Peyer's patch (tissue), 4 donors: ENCODE measurements around the gene CD83. TPM values are rescaled to one million over a fixed set of nuclear protein-coding genes. Genes with fewer than 3 reads are reported as not detected.

ENCODE experiments used
- DNase-seq, 3 donors: peaks; one replicate each; pipeline ENCODE4 v3.0.0-alpha.2; 2017 to 2019
- H3K27ac ChIP-seq, 4 donors: fragments of 200-600 bp; sonication (generic); one replicate each; pipeline ENCODE4 v1.5.1; 2016 to 2019
- H3K27me3 ChIP-seq, 2 donors: fragments of 200-600 bp; sonication (generic); one replicate each; pipeline ENCODE4 v1.5.1; 2019
- H3K36me3 ChIP-seq, 3 donors: fragments of 200-600 bp; sonication (generic); one replicate each; pipeline ENCODE4 v1.5.1; 2016 to 2019
- H3K4me1 ChIP-seq, 4 donors: fragments of 200-600 bp; sonication (generic); one replicate each; pipeline ENCODE4 v1.5.1; 2016 to 2019
- H3K4me3 ChIP-seq, 4 donors: fragments of 200-600 bp; sonication (generic); 1 replicate in 3 of 4; 2 replicates in 1 of 4; pipeline ENCODE4 v1.5.1; 2016 to 2019; ENCODE audit warnings: mild to moderate bottlenecking in 1 of 4
- H3K9me3 ChIP-seq, 4 donors: fragments of 200-600 bp; sonication (generic); one replicate each; pipeline ENCODE4 v1.5.1; 2016 to 2019; ENCODE audit warnings: mild to moderate bottlenecking in 1 of 4
- POLR2A ChIP-seq, 2 donors: fragments of 450-650 bp; IDR thresholded peaks; one replicate each; pipeline ENCODE4 v1.5.1; 2017; ENCODE audit warnings: antibody characterized with exemption in 2 of 2, mild to moderate bottlenecking in 2 of 2, moderate library complexity in 2 of 2
- total RNA-seq, 4 donors: library from RNA; depleted of rRNA; stranded (reverse); fragments of >200 nt; gene quantifications; one replicate each; pipeline ENCODE4 v1.1.0, GENCODE V29; 2016
- TF ChIP-seq, protein P1 (sequence below), 6 experiments: fragments of 450-650 bp in 4 of 6; fragments of 200-600 bp in 2 of 6; sonication (generic) in 1 of 6; IDR thresholded peaks; one replicate each; pipeline ENCODE4 v1.5.1; 2017 to 2019; ENCODE audit warnings: antibody characterized with exemption in 6 of 6, mild to moderate bottlenecking in 3 of 6, moderate library complexity in 1 of 6

CD83 gene
- total RNA-seq, 4 donors from 2014 or later = 0.53 to 15.7 (median 1.4) TPM

DNA sequence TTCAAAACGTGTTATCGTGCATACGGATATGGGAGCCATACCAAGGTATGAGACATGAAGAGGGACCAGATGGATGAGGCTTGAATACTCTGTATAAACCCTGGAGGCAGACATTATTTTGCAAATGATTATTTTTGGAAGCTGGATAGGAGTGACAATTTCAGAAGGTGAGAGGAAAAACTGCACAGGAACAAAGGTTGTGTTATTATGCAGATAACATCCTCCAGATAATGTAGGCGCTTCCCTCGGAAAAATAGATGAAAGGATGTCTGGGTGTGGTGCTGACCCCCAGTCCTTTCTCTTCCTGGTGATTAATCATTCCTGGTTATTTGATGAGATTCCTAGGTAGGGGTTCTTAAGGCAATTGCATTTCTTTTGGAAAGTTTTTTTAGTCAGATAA is 36.4 kb upstream of the CD83 start:
- TF ChIP-seq POLR2A (IDR thresholded peaks at IDR 0.05) = no peak
- TF ChIP-seq, protein P1, sequence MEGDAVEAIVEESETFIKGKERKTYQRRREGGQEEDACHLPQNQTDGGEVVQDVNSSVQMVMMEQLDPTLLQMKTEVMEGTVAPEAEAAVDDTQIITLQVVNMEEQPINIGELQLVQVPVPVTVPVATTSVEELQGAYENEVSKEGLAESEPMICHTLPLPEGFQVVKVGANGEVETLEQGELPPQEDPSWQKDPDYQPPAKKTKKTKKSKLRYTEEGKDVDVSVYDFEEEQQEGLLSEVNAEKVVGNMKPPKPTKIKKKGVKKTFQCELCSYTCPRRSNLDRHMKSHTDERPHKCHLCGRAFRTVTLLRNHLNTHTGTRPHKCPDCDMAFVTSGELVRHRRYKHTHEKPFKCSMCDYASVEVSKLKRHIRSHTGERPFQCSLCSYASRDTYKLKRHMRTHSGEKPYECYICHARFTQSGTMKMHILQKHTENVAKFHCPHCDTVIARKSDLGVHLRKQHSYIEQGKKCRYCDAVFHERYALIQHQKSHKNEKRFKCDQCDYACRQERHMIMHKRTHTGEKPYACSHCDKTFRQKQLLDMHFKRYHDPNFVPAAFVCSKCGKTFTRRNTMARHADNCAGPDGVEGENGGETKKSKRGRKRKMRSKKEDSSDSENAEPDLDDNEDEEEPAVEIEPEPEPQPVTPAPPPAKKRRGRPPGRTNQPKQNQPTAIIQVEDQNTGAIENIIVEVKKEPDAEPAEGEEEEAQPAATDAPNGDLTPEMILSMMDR (IDR thresholded peaks at IDR 0.05) = no peak
- Histone ChIP-seq H3K36me3 (no peaks in the 10 kb centered on the region), H3K27me3 (no peaks in the 10 kb centered on the region), H3K27ac (no peak overlapping the region), H3K4me1 (no peaks in the 10 kb centered on the region), H3K9me3 (no peaks in the 10 kb centered on the region), H3K4me3 (no peak overlapping the region)
- DNase-seq = no peak

DNA sequence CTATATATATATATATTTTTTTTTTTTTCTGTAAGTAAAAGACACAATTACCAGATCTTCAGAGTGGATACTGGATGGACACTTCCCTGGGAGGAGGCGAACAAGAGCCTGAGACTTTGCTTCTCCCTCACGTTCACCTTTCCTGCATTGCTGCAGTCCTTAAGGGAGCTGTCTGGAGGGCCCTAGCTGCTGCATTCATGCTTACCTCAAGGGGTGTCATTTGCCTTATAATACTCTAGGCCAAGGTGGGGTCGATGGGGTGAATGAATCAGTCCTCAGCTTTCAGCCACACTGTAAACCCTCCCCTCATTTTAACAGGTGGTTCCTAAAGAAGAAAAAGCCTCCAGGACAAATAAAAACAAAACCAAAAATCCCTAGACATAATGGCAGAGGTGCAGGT is 34.8 kb upstream of the CD83 start:
- no peak for DNase-seq
- no peak for TF ChIP-seq POLR2A (IDR thresholded peaks at IDR 0.05)
- TF ChIP-seq, protein P1 (IDR thresholded peaks at IDR 0.05) = no peak
- Histone ChIP-seq H3K4me1 (no peaks in the 10 kb centered on the region), H3K4me3 (no peak overlapping the region), H3K36me3 (no peaks in the 10 kb centered on the region), H3K9me3 (no peaks in the 10 kb centered on the region), H3K27ac (no peak overlapping the region), H3K27me3 (no peaks in the 10 kb centered on the region)

DNA sequence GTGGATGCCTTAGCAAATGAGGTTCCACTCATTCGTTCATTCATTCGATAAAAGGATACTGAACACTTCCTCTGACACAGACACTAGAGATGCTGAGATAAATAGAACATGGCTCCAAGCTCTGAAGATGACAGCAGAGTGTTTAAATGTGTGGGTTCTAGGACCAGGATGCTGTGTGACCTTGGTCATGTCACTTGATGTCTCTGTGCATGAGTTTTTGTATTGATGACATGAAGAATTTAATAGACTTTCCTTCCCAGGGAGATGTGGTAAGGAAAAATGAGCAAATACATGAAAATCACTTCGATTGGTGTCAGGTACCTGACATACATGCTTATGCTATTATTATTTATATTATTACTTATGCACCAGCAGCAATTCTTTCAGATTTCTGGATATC is 34.3 kb upstream of the CD83 start:
- Histone ChIP-seq H3K4me3 (no peak overlapping the region), H3K4me1 (no peaks in the 10 kb centered on the region), H3K27ac (no peak overlapping the region), H3K27me3 (no peaks in the 10 kb centered on the region), H3K36me3 (no peaks in the 10 kb centered on the region), H3K9me3 (no peaks in the 10 kb centered on the region)
- no peak for TF ChIP-seq POLR2A (IDR thresholded peaks at IDR 0.05)
- no peak for DNase-seq

DNA sequence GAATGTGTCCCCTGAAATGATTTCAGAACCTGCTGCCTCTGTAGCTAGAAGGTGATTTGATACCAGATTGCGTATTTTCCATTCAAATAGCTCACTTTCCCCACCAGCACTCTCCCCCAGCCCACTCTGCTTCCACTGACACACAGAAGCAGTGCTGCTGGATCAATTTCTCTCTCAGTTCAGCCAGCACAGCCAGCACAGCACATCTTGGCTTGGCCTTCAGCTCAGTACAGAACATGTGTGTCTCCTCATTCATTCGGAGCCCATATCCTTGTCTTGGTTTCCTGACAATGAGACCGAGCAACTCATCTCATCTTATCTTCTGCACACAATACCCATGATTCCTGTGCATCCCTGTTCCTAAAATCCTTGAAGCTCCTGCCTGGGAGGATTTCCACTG is 33.8 kb upstream of the CD83 start:
- TF ChIP-seq, protein P1 (IDR thresholded peaks at IDR 0.05) = no peak
- H3K27ac ChIP-seq = no peak overlapping the region
- no peak overlapping the region for H3K4me3 ChIP-seq
- no peaks in the 10 kb centered on the region for H3K27me3 ChIP-seq
- DNase-seq = no peak
- H3K36me3 ChIP-seq = no peaks in the 10 kb centered on the region
- H3K4me1 ChIP-seq = peaks cover 0 to 2% (median 0%) of the 10 kb centered on the region in 4 donors
- no peaks in the 10 kb centered on the region for H3K9me3 ChIP-seq

DNA sequence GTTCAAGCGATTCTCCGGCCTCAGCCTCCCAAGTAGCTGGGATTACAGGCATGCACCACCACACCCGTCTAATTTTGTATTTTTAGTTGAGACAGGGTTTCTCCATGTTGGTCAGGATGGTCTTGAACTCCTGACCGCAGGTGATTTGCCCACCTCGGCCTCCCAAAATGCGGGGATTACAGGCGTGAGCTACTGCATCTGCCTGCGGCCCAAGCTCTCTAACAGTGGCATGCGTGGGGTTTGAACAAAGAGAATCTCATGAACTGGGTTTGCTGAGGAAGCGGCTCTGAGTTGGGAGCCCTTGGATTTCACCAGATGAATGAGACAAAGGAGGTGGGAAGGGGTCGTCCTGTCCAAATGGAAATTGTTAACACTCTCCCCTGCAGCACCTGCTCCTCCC is 33.2 kb upstream of the CD83 start:
- no peak overlapping the region for H3K4me3 ChIP-seq
- TF ChIP-seq, protein P1 (IDR thresholded peaks at IDR 0.05) = no peak
- TF ChIP-seq POLR2A (IDR thresholded peaks at IDR 0.05) = no peak

DNA sequence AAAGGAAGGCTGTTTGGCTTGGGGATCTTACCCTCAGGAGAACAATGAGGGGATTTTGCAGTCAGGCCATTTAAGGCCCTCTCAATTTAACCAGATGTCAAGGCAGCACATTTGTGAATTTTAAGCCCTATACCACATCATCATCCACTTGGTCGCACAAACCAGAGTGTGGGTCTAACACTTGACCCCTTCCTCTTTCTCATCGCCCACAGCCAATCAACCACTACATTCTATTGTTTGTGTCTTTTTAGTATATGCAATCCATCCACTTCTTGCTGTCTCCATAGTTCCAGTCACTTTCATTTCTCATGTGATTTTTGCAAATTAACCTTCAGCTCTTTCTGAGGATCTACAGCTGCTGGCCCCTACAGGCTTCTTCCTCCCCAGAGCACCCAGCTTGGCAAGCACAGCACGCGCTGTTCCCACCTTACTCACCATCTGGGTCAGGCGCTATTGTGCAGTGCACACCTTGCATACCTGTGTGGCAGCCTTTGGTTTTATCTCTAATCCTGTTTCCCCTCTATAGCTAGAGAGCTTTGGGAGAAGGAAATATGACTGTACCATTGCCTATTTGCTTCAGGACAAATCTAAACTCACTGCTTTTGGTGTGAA is 32.3 kb upstream of the CD83 start:
- Histone ChIP-seq H3K4me1 (peaks cover 0 to 6% (median 0%) of the 10 kb centered on the region in 4 donors), H3K27me3 (no peaks in the 10 kb centered on the region), H3K36me3 (no peaks in the 10 kb centered on the region), H3K27ac (no peak overlapping the region), H3K9me3 (no peaks in the 10 kb centered on the region), H3K4me3 (no peak overlapping the region)
- no peak for DNase-seq
- TF ChIP-seq, protein P1 (IDR thresholded peaks at IDR 0.05) = no peak
- TF ChIP-seq POLR2A (IDR thresholded peaks at IDR 0.05) = no peak

More for the DNA sequence above, 33.2 kb upstream of the CD83 start:
- H3K36me3 ChIP-seq = no peaks in the 10 kb centered on the region
- DNase-seq = no peak
- H3K4me1 ChIP-seq = peaks cover 0 to 6% (median 0%) of the 10 kb centered on the region in 4 donors
- no peaks in the 10 kb centered on the region for H3K27me3 ChIP-seq
- H3K27ac ChIP-seq = no peak overlapping the region
- H3K9me3 ChIP-seq = no peaks in the 10 kb centered on the region
